Neural cell (in vitro differentiated cells): Measurements from ENCODE around the gene ADARB2. TPM values are rescaled to one million over a fixed set of nuclear protein-coding genes. Genes with fewer than 3 reads are reported as not detected.

Source experiments
- H2AFZ ChIP-seq: fragments of 200-600, 300-800 bp; sonication (generic), shearing (Covaris generic); 2 replicates; pipeline ENCODE4 v1.6.0; 2014; ENCODE audit warnings: low read depth, mild to moderate bottlenecking, antibody characterized with exemption, low read length, moderate library complexity
- H3F3A ChIP-seq: fragments of 200-600 bp; shearing (Covaris generic); 2 replicates; pipeline ENCODE4 v1.6.1; 2016; ENCODE audit warnings: mild to moderate bottlenecking, moderate library complexity, mixed read lengths, antibody characterized with exemption, low read length; ENCODE audit not compliant: insufficient read depth, poor library complexity, severe bottlenecking
- H3K27ac ChIP-seq: fragments of 200-600, 300-800 bp; sonication (generic), shearing (Covaris generic); 2 replicates; pipeline ENCODE4 v1.5.1; 2014; ENCODE audit warnings: mild to moderate bottlenecking, low read length, moderate library complexity
- H3K27me3 ChIP-seq: fragments of 300-800, 200-600 bp; sonication (generic), shearing (Covaris generic); 2 replicates; pipeline ENCODE4 v1.6.0; 2014; ENCODE audit warnings: mild to moderate bottlenecking, low read depth, low read length, moderate library complexity; ENCODE audit not compliant: insufficient read depth
- H3K36me3 ChIP-seq: fragments of 300-800, 200-600 bp; sonication (generic), shearing (Covaris generic); 2 replicates; pipeline ENCODE4 v1.5.1; 2014; ENCODE audit warnings: mild to moderate bottlenecking, antibody characterized with exemption, low read length, moderate library complexity; ENCODE audit not compliant: insufficient read depth
- H3K4me2 ChIP-seq: fragments of 300-800, 200-600 bp; sonication (generic), shearing (Covaris generic); 2 replicates; pipeline ENCODE4 v1.6.0; 2014; ENCODE audit warnings: mild to moderate bottlenecking, low read length
- H3K4me3 ChIP-seq: fragments of 300-800, 200-600 bp; sonication (generic), shearing (Covaris generic); 2 replicates; pipeline ENCODE4 v1.5.1; 2014; ENCODE audit warnings: mild to moderate bottlenecking, low read length, moderate library complexity
- H3K79me2 ChIP-seq: fragments of 200-600 bp; shearing (Covaris generic); replicated peaks from 2 replicates; pipeline ENCODE4 v1.6.0; 2014; ENCODE audit warnings: mild to moderate bottlenecking, low read length, moderate library complexity; ENCODE audit not compliant: insufficient read depth
- H3K9ac ChIP-seq: fragments of 300-800, 200-600 bp; sonication (generic), shearing (Covaris generic); 2 replicates; pipeline ENCODE4 v1.6.1; 2016; ENCODE audit warnings: mild to moderate bottlenecking, low read length, mixed read lengths
- H3K9me2 ChIP-seq: fragments of 200-600 bp; shearing (Covaris generic); 2 replicates; pipeline ENCODE4 v1.6.1; 2016; ENCODE audit warnings: mild to moderate bottlenecking, low read length, mixed read lengths; ENCODE audit not compliant: insufficient read depth
- H3K9me3 ChIP-seq: fragments of 200-600, 300-800 bp; sonication (generic), shearing (Covaris generic); 2 replicates; pipeline ENCODE4 v1.6.1; 2016; ENCODE audit warnings: mild to moderate bottlenecking, mixed run types, low read length, moderate library complexity, mixed read lengths
- H4K20me1 ChIP-seq: fragments of 200-600 bp; shearing (Covaris generic); 2 replicates; pipeline ENCODE4 v1.6.1; 2016; ENCODE audit warnings: mild to moderate bottlenecking, mixed run types; ENCODE audit not compliant: insufficient read depth
- EP300 ChIP-seq: fragments of 450-650 bp; conservative IDR thresholded peaks from 2 replicates; pipeline ENCODE4 v1.6.1; 2014; ENCODE audit warnings: antibody characterized with exemption, mild to moderate bottlenecking, moderate library complexity; ENCODE audit not compliant: poor library complexity, severe bottlenecking
- EZH2 ChIP-seq: fragments of 200-600, 300-800 bp; shearing (Covaris generic), sonication (generic); IDR thresholded peaks from 2 replicates; pipeline ENCODE4 v1.6.1; 2014; ENCODE audit warnings: antibody characterized with exemption, low read length, borderline replicate concordance, mild to moderate bottlenecking; ENCODE audit not compliant: insufficient read depth, poor library complexity, severe bottlenecking
- MXI1 ChIP-seq: fragments of 450-650 bp; conservative IDR thresholded peaks from 2 replicates; pipeline ENCODE4 v1.6.1; 2014; ENCODE audit warnings: antibody characterized with exemption, mild to moderate bottlenecking; ENCODE audit not compliant: poor library complexity, severe bottlenecking
- POLR2AphosphoS5 ChIP-seq: IDR thresholded peaks from 2 replicates; pipeline ENCODE4 v1.6.1; 2012
- RAD21 ChIP-seq: fragments of 450-650 bp; conservative IDR thresholded peaks from 2 replicates; pipeline ENCODE4 v1.6.1; 2014; ENCODE audit warnings: antibody characterized with exemption, mild to moderate bottlenecking, moderate library complexity
- SMC3 ChIP-seq: fragments of 450-650 bp; conservative IDR thresholded peaks from 2 replicates; pipeline ENCODE4 v1.6.1; 2014; ENCODE audit warnings: antibody characterized with exemption, mild to moderate bottlenecking, moderate library complexity; ENCODE audit not compliant: poor library complexity
- TAF1 ChIP-seq: IDR thresholded peaks from 2 replicates; pipeline ENCODE4 v1.6.1; 2012; ENCODE audit warnings: low read depth
- polyA plus RNA-seq: library from polyadenylated mRNA; depleted of rRNA; stranded (reverse); fragments of >200 nt; gene quantifications from 2 replicates; pipeline ENCODE4 v1.2.3, GENCODE V29; 2014
- TF ChIP-seq, protein P1 (sequence below): fragments of 450-650 bp; IDR thresholded peaks from 2 replicates; pipeline ENCODE4 v1.5.1; 2014; ENCODE audit warnings: antibody characterized with exemption, mild to moderate bottlenecking, moderate library complexity; ENCODE audit not compliant: poor library complexity, severe bottlenecking
- TF ChIP-seq, protein P2 (sequence below): IDR thresholded peaks from 2 replicates; pipeline ENCODE4 v1.6.1; 2012; ENCODE audit warnings: borderline replicate concordance

The ADARB2 gene
- polyA plus RNA-seq, 1 donor from 2014 or later = 3.6 TPM

DNA sequence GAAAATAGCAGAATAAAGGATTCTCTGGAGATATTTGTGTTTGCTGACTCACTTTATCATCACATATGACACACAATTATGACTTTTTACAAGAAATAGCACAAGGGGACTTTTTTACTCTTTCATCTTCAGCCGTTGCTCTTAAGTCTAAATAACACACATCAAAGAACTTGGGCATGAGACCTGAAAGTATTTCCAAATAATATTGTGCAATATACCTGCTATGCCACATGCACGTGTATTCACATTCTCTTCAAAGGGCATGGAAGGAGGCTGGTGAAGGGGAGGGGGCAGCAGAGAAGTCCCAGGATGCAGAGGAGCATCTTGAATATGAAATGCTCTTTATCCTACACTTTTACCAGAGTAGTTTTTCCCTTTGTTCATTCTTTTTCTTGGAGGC lies 4.1 kb upstream of the ADARB2 start:
- H3K9me2 ChIP-seq = no peaks in the 10 kb centered on the region
- H3K9ac ChIP-seq = no peak overlapping the region
- no peak overlapping the region for H3K4me3 ChIP-seq
- no peak overlapping the region for H3K4me2 ChIP-seq
- H3F3A ChIP-seq = no peaks in the 10 kb centered on the region
- no peak for TF ChIP-seq EZH2
- no peak for TF ChIP-seq TAF1
- no peak for TF ChIP-seq EP300
- no peak for TF ChIP-seq POLR2AphosphoS5
- TF ChIP-seq, protein P1, sequence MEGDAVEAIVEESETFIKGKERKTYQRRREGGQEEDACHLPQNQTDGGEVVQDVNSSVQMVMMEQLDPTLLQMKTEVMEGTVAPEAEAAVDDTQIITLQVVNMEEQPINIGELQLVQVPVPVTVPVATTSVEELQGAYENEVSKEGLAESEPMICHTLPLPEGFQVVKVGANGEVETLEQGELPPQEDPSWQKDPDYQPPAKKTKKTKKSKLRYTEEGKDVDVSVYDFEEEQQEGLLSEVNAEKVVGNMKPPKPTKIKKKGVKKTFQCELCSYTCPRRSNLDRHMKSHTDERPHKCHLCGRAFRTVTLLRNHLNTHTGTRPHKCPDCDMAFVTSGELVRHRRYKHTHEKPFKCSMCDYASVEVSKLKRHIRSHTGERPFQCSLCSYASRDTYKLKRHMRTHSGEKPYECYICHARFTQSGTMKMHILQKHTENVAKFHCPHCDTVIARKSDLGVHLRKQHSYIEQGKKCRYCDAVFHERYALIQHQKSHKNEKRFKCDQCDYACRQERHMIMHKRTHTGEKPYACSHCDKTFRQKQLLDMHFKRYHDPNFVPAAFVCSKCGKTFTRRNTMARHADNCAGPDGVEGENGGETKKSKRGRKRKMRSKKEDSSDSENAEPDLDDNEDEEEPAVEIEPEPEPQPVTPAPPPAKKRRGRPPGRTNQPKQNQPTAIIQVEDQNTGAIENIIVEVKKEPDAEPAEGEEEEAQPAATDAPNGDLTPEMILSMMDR = no peak
- TF ChIP-seq RAD21 = no peak
- TF ChIP-seq MXI1 = no peak
- TF ChIP-seq, protein P2, sequence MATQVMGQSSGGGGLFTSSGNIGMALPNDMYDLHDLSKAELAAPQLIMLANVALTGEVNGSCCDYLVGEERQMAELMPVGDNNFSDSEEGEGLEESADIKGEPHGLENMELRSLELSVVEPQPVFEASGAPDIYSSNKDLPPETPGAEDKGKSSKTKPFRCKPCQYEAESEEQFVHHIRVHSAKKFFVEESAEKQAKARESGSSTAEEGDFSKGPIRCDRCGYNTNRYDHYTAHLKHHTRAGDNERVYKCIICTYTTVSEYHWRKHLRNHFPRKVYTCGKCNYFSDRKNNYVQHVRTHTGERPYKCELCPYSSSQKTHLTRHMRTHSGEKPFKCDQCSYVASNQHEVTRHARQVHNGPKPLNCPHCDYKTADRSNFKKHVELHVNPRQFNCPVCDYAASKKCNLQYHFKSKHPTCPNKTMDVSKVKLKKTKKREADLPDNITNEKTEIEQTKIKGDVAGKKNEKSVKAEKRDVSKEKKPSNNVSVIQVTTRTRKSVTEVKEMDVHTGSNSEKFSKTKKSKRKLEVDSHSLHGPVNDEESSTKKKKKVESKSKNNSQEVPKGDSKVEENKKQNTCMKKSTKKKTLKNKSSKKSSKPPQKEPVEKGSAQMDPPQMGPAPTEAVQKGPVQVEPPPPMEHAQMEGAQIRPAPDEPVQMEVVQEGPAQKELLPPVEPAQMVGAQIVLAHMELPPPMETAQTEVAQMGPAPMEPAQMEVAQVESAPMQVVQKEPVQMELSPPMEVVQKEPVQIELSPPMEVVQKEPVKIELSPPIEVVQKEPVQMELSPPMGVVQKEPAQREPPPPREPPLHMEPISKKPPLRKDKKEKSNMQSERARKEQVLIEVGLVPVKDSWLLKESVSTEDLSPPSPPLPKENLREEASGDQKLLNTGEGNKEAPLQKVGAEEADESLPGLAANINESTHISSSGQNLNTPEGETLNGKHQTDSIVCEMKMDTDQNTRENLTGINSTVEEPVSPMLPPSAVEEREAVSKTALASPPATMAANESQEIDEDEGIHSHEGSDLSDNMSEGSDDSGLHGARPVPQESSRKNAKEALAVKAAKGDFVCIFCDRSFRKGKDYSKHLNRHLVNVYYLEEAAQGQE = no peak
- TF ChIP-seq SMC3 = no peak
- no peaks in the 10 kb centered on the region for H3K9me3 ChIP-seq
- H2AFZ ChIP-seq = no peak overlapping the region
- H3K27ac ChIP-seq = no peak overlapping the region
- H3K27me3 ChIP-seq = peaks cover 7% of the 10 kb centered on the region
- H3K36me3 ChIP-seq = no peaks in the 10 kb centered on the region
- no peaks in the 10 kb centered on the region for H4K20me1 ChIP-seq
- H3K79me2 ChIP-seq = no peaks in the 10 kb centered on the region

DNA sequence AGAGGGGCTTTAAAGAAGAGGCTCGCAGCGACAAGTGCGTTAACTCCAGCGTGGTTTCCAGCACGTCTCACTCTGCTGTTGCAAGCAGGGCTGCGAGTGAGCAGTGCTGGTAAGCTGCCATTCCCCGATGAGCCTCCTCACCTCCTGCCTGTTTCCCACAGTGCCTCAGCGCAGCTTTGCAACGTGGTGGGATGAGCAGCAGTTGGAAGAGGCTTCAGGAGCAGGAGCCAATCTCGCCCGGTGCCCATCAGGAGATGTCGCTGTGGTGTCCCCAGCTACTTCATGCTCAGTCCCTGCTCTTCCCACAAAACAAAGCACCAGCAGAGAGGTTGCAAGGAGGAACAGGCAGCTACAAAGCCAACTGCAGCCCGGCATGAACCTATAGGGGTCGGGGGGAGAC lies 2.4 kb upstream of the ADARB2 start:
- H3K4me2 ChIP-seq = no peak overlapping the region
- H3K9ac ChIP-seq = no peak overlapping the region
- H3K9me2 ChIP-seq = no peaks in the 10 kb centered on the region
- H3K9me3 ChIP-seq = no peaks in the 10 kb centered on the region
- no peak overlapping the region for H3K27ac ChIP-seq
- no peaks in the 10 kb centered on the region for H3K36me3 ChIP-seq
- H3K27me3 ChIP-seq = peaks cover 24% of the 10 kb centered on the region
- H2AFZ ChIP-seq = no peak overlapping the region
- no peaks in the 10 kb centered on the region for H4K20me1 ChIP-seq
- no peak overlapping the region for H3K4me3 ChIP-seq
- H3K79me2 ChIP-seq = peaks cover 8% of the 10 kb centered on the region
- TF ChIP-seq TAF1 (no peak), EZH2 (no peak), EP300 (no peak), POLR2AphosphoS5 (no peak), SMC3 (no peak), MXI1 (no peak)
- TF ChIP-seq, protein P2 = no peak
- peaks cover 2% of the 10 kb centered on the region for H3F3A ChIP-seq
